CD8-positive, alpha-beta memory T cell (primary cell): ENCODE data around the gene MATN1. TPM values are rescaled to one million over a fixed set of nuclear protein-coding genes. Genes with fewer than 3 reads are reported as not detected.

ENCODE experiments used
- CTCF ChIA-PET: fragments of 350-600 bp; sonication (Branson Sonifier 250); formaldehyde crosslinking; loops from one replicate; lab custom pipeline; 2021; ENCODE audit warnings: antibody characterized with exemption; lab: Charles Lee
- POLR2A ChIA-PET: fragments of 350-600 bp; sonication (Branson Sonifier 250); formaldehyde crosslinking; loops from one replicate; lab custom pipeline; 2021; ENCODE audit warnings: antibody characterized with exemption; lab: Charles Lee
- DNase-seq, 5 donors: peaks; one replicate each; pipeline versions ENCODE4 v3.0.0 to v3.0.0-alpha.2; 2020 to 2022; ENCODE audit warnings: mixed read lengths in 1 of 5
- H3K27ac ChIP-seq: one replicate; pipeline ENCODE4 v1.7.0; 2013; ENCODE audit warnings: low read depth, mild to moderate bottlenecking, low read length, moderate library complexity
- H3K27me3 ChIP-seq: 2 replicates; pipeline ENCODE4 v1.7.0; 2013; ENCODE audit warnings: low read length, mild to moderate bottlenecking; ENCODE audit not compliant: insufficient read depth, poor library complexity, severe bottlenecking
- H3K36me3 ChIP-seq: 2 replicates; pipeline ENCODE4 v1.7.0; 2013; ENCODE audit warnings: mild to moderate bottlenecking, low read length, moderate library complexity; ENCODE audit not compliant: insufficient read depth
- H3K4me1 ChIP-seq: 2 replicates; pipeline ENCODE4 v1.7.0; 2013; ENCODE audit warnings: mild to moderate bottlenecking, low read length, moderate library complexity; ENCODE audit not compliant: insufficient read depth
- H3K4me3 ChIP-seq: 2 replicates; pipeline ENCODE4 v1.7.0; 2013; ENCODE audit warnings: mild to moderate bottlenecking, low read length
- H3K9me3 ChIP-seq: 2 replicates; pipeline ENCODE4 v1.7.0; 2013; ENCODE audit warnings: mild to moderate bottlenecking, low read length
- H3K27ac Mint-ChIP-seq, 8 donors: one replicate each; pipeline ENCODE4 v1.8.0; 2020 to 2021; ENCODE audit warnings: mixed read lengths in 8 of 8, mild to moderate bottlenecking in 6 of 8, inconsistent platforms in 3 of 8, moderate library complexity in 3 of 8
- H3K27me3 Mint-ChIP-seq, 2 donors: one replicate each; pipeline ENCODE4 v1.8.0; 2020 to 2021; ENCODE audit warnings: mixed read lengths in 2 of 2, mild to moderate bottlenecking in 1 of 2, moderate library complexity in 1 of 2
- H3K36me3 Mint-ChIP-seq, 3 donors: one replicate each; pipeline ENCODE4 v1.8.0; 2020 to 2021; ENCODE audit warnings: mixed read lengths in 3 of 3, inconsistent platforms in 1 of 3, mild to moderate bottlenecking in 1 of 3
- H3K4me1 Mint-ChIP-seq, 3 donors: one replicate each; pipeline ENCODE4 v1.8.0; 2020 to 2021; ENCODE audit warnings: mixed read lengths in 3 of 3, inconsistent platforms in 1 of 3, mild to moderate bottlenecking in 1 of 3
- H3K4me3 Mint-ChIP-seq, 7 donors: one replicate each; pipeline ENCODE4 v1.8.0; 2020 to 2021; ENCODE audit warnings: mixed read lengths in 7 of 7, mild to moderate bottlenecking in 6 of 7, moderate library complexity in 4 of 7, inconsistent platforms in 2 of 7
- H3K9me3 Mint-ChIP-seq, 5 donors: one replicate each; pipeline ENCODE4 v1.8.0; 2020 to 2022; ENCODE audit warnings: mixed read lengths in 5 of 5, mild to moderate bottlenecking in 3 of 5, moderate library complexity in 2 of 5, inconsistent platforms in 1 of 5
- polyA plus RNA-seq: library from polyadenylated mRNA; unstranded; fragments of 300-500 nt; fragmentation: Illumina TruSeq; gene quantifications from one replicate; pipeline ENCODE4 v1.2.3, GENCODE V29; 2021
- total RNA-seq, 2 experiments: library from RNA; stranded (reverse); gene quantifications; one replicate each; pipeline ENCODE4 v1.2.3, GENCODE V29; 2021

MATN1 gene
- total and polyA plus RNA-seq, 3 experiments from 2014 or later, result 0.59 to 0.91 TPM; not detected in 1

DNA sequence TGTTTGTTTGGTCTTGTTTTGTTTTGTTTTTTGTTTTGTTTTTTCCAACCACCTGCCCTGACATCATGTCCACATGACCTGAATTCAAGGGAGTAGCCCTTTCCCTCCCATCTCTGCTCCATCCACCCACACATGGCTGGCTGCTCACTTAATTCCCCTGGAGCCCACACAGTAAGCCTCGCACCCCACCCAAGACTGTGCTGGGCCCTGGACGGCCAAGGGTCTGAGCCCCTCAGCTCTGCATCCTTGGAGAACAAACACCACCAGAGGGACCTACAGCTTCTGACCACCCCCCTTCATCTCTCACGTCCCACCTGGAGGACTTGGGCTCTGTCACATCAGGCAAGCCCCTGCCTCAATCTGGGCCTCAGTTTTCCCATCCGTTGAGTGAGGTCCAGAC lies 39.1 kb downstream of the MATN1 start:
- Mint-ChIP-seq H3K4me3 (peak overlapping the region in 3 of 7 donors; percentile 1 to 74 (median 41)), H3K9me3 (peaks cover 0 to 2% (median 0%) of the 10 kb centered on the region in 5 donors), H3K36me3 (no peaks in the 10 kb centered on the region), H3K27ac (no peak overlapping the region), H3K27me3 (peaks cover 22 to 68% of the 10 kb centered on the region in 2 donors), H3K4me1 (peaks cover 4 to 11% (median 4%) of the 10 kb centered on the region in 3 donors)
- ChIA-PET POLR2A (no interaction called here), CTCF (no interaction called here)
- Histone ChIP-seq H3K27me3 (peaks cover 12% of the 10 kb centered on the region), H3K27ac (no peak overlapping the region), H3K36me3 (no peaks in the 10 kb centered on the region), H3K4me1 (peaks cover 8% of the 10 kb centered on the region), H3K4me3 (peak overlapping the region; percentile 22), H3K9me3 (no peaks in the 10 kb centered on the region)
- DNase-seq, result no peak

DNA sequence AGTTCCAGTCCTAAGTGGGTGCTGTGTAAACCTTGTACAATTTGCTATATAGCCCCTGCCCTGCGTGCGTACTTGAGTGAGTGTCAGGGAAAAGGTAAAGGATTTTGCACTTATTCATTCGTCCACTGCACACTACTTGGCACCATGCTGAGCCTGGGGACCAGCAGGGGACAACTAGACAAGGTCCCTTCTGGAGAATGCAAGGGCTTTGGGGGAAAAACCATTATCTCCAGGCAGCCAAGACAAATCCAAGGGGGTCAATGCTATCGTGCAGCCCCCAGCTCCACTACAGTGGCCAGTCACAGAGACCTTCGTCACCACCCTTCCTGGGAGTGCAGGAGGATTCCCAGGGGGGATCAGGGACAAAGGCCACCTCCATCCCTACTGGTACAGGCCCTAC lies 39.7 kb downstream of the MATN1 start:
- Mint-ChIP-seq H3K4me1 (peaks cover 4 to 11% (median 4%) of the 10 kb centered on the region in 3 donors), H3K27ac (no peak overlapping the region), H3K36me3 (no peaks in the 10 kb centered on the region), H3K4me3 (no peak overlapping the region), H3K27me3 (peaks cover 25 to 67% of the 10 kb centered on the region in 2 donors), H3K9me3 (peaks cover 0 to 2% (median 0%) of the 10 kb centered on the region in 5 donors)
- ChIA-PET CTCF (no interaction called here), POLR2A (no interaction called here)
- H3K4me1 ChIP-seq, result peaks cover 8% of the 10 kb centered on the region
- H3K27me3 ChIP-seq, result peaks cover 12% of the 10 kb centered on the region
- no peaks in the 10 kb centered on the region for H3K9me3 ChIP-seq
- DNase-seq, result no peak
- no peaks in the 10 kb centered on the region for H3K36me3 ChIP-seq
- H3K27ac ChIP-seq, result no peak overlapping the region
- H3K4me3 ChIP-seq, result no peak overlapping the region

DNA sequence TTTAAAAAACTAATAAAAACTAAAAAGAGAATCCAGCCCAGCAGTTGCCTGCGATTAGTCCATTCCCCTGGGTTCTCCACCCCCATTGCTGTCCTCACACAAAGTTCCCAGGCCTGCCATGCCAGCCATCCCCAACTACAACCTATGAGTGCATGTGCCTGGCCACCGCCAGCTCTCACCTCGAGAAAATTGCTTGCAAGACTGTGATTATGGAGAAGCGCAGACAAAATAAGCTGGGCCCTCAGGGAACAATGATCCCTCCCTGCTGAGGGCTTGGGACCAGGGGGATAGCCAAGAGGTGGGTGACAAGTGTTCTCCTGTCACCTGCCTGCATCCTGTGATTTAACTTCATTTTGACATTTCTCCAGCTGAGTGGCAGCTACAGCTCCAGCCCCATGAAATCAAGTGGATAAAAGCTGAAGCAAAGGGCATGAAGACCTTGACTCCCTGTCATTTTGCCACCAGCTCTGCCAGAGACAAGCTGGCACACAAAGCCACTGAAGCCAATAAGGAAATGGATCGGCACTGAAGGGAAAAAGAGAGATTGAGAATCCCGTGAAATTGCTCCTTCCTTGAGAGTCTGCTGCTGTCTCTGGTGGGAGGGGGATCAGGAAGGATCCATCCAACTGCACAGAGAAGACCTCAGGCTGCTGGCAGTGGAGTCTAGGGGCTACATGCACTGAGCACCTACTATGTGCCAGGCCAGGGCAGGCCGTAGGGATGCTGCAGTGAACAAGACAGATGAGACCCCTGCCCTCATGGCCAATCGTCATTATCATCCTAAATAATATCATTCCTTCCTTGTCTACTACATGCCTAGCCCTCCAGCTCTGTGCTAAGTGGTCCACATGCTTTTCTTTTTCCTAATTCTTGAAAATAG lies 40.7 kb downstream of the MATN1 start:
- H3K36me3 ChIP-seq, result no peaks in the 10 kb centered on the region
- Mint-ChIP-seq H3K27me3 (peaks cover 25 to 71% of the 10 kb centered on the region in 2 donors), H3K4me1 (peaks cover 4 to 11% (median 4%) of the 10 kb centered on the region in 3 donors), H3K9me3 (peaks cover 0 to 2% (median 0%) of the 10 kb centered on the region in 5 donors), H3K4me3 (no peak overlapping the region), H3K27ac (no peak overlapping the region), H3K36me3 (no peaks in the 10 kb centered on the region)
- no peak for DNase-seq
- H3K27me3 ChIP-seq, result peaks cover 12% of the 10 kb centered on the region
- H3K4me1 ChIP-seq, result peaks cover 8% of the 10 kb centered on the region
- H3K4me3 ChIP-seq, result no peak overlapping the region
- POLR2A ChIA-PET, result no interaction called here
- CTCF ChIA-PET, result interaction anchor here (1.0 kb wide), 1 partner anchor 97 kb away, joined by 4 read pairs; no protein-coding TSS in a partner anchor
- H3K27ac ChIP-seq, result no peak overlapping the region
- no peaks in the 10 kb centered on the region for H3K9me3 ChIP-seq

DNA sequence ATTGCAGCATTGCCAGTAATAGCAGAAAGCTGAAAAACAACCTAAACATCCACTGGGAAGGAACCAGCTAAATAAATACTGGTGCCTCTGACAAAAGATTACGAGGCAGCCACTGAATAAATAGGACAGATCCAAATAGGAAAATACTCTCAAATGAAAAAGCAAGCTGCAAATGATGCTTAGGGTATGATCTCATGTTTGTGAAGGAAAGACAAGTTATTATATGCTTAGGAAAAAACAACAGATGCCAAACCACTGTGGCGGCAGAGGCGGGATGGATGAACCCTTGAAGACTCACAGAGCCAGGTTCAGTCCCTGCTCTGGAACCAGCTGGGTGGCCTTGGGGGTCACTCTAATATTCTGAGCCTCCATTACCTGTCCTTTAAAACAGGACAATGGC lies 41.6 kb downstream of the MATN1 start:
- peaks cover 12% of the 10 kb centered on the region for H3K27me3 ChIP-seq
- CTCF ChIA-PET, result no interaction called here
- Mint-ChIP-seq H3K4me3 (no peak overlapping the region), H3K27me3 (peaks cover 28 to 68% of the 10 kb centered on the region in 2 donors), H3K27ac (no peak overlapping the region), H3K36me3 (no peaks in the 10 kb centered on the region), H3K4me1 (peaks cover 4 to 11% (median 4%) of the 10 kb centered on the region in 3 donors), H3K9me3 (peaks cover 0 to 2% (median 0%) of the 10 kb centered on the region in 5 donors)
- H3K27ac ChIP-seq, result no peak overlapping the region
- POLR2A ChIA-PET, result no interaction called here
- no peaks in the 10 kb centered on the region for H3K9me3 ChIP-seq
- H3K4me3 ChIP-seq, result no peak overlapping the region
- no peak for DNase-seq
- H3K36me3 ChIP-seq, result no peaks in the 10 kb centered on the region
- peaks cover 8% of the 10 kb centered on the region for H3K4me1 ChIP-seq

DNA sequence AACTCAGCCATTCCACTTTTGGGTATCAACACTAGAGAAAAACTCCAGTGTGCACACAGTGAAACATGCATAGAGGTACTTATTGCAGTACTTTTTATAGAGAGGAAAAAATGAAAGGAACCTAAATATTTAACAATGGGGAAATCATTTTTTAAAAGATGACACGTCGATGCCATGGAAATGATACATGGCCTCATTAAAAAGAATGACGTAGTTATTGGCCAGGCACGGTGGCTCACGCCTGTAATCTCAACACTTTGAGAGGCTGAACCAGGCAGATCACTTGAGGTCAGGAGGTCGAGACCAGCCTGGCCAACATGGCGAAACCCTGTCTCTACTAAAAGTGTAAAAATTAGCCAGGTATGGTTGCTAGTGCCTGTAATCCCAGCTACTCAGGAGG lies 42.5 kb downstream of the MATN1 start:
- peaks cover 26 to 64% of the 10 kb centered on the region in 2 donors for H3K27me3 Mint-ChIP-seq
- Histone ChIP-seq H3K27ac (no peak overlapping the region), H3K9me3 (no peaks in the 10 kb centered on the region), H3K36me3 (no peaks in the 10 kb centered on the region), H3K27me3 (peaks cover 8% of the 10 kb centered on the region), H3K4me1 (peaks cover 8% of the 10 kb centered on the region), H3K4me3 (no peak overlapping the region)
- no peak overlapping the region for H3K4me3 Mint-ChIP-seq
- POLR2A ChIA-PET, result no interaction called here
- H3K9me3 Mint-ChIP-seq, result peaks cover 0 to 3% (median 2%) of the 10 kb centered on the region in 5 donors
- no peak overlapping the region for H3K27ac Mint-ChIP-seq
- CTCF ChIA-PET, result no interaction called here
- no peak for DNase-seq
- H3K36me3 Mint-ChIP-seq, result no peaks in the 10 kb centered on the region
- H3K4me1 Mint-ChIP-seq, result peaks cover 4 to 10% (median 4%) of the 10 kb centered on the region in 3 donors

DNA sequence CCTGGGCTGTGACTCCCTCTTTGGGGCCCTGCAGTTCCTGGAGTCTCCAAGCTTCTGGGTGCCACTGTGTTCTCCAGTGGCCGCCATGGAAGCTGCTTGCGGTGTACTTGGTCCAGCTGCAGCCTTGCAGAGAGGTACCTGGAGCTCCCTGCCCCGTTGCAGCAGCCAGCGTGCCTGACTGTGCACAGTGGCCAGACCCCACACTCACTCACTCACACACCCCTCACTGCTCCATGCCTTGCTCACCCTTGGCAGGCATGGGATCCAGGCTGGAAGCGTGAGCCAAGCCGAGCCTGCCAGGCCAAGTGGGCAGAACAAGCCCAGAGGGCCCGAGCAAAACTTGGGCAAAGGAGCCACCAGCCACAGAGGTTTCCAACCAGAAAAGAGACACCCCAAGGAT lies 43.0 kb downstream of the MATN1 start:
- H3K9me3 ChIP-seq, result no peaks in the 10 kb centered on the region
- no peaks in the 10 kb centered on the region for H3K36me3 Mint-ChIP-seq
- peaks cover 8% of the 10 kb centered on the region for H3K4me1 ChIP-seq
- no peak for DNase-seq
- H3K27ac Mint-ChIP-seq, result no peak overlapping the region
- H3K9me3 Mint-ChIP-seq, result peaks cover 0 to 6% (median 2%) of the 10 kb centered on the region in 5 donors
- H3K27me3 ChIP-seq, result peaks cover 8% of the 10 kb centered on the region
- ChIA-PET CTCF (no interaction called here), POLR2A (no interaction called here)
- peaks cover 4 to 8% (median 4%) of the 10 kb centered on the region in 3 donors for H3K4me1 Mint-ChIP-seq
- no peaks in the 10 kb centered on the region for H3K36me3 ChIP-seq
- no peak overlapping the region for H3K27ac ChIP-seq
- peaks cover 26 to 68% of the 10 kb centered on the region in 2 donors for H3K27me3 Mint-ChIP-seq
- H3K4me3 Mint-ChIP-seq, result no peak overlapping the region
- H3K4me3 ChIP-seq, result no peak overlapping the region

DNA sequence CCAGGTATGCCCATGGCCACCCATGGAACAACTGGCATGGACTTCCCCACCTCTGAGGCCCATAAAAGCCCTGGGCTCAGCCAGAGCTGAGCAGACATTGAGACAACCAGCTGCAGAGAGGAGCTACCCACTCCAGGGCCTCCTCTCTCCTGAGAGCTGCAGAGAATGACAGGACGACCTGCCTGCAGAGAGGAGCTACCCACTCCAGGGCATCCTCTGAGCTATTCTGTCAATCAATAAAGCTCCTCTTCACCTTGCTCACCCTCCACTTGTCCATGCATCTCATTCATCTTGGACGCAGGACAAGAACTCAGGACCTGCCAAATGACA lies 43.4 kb downstream of the MATN1 start:
- no peak overlapping the region for H3K27ac ChIP-seq
- no peak overlapping the region for H3K4me3 Mint-ChIP-seq
- no peaks in the 10 kb centered on the region for H3K36me3 Mint-ChIP-seq
- H3K27me3 ChIP-seq, result peaks cover 8% of the 10 kb centered on the region
- no peak for DNase-seq
- peaks cover 0 to 8% (median 2%) of the 10 kb centered on the region in 5 donors for H3K9me3 Mint-ChIP-seq
- CTCF ChIA-PET, result no interaction called here
- no peaks in the 10 kb centered on the region for H3K9me3 ChIP-seq
- no peaks in the 10 kb centered on the region for H3K36me3 ChIP-seq
- no peak overlapping the region for H3K27ac Mint-ChIP-seq
- POLR2A ChIA-PET, result no interaction called here
- no peak overlapping the region for H3K4me3 ChIP-seq
- H3K27me3 Mint-ChIP-seq, result peaks cover 25 to 68% of the 10 kb centered on the region in 2 donors
- peaks cover 8% of the 10 kb centered on the region for H3K4me1 ChIP-seq
- peaks cover 2 to 6% (median 2%) of the 10 kb centered on the region in 3 donors for H3K4me1 Mint-ChIP-seq

DNA sequence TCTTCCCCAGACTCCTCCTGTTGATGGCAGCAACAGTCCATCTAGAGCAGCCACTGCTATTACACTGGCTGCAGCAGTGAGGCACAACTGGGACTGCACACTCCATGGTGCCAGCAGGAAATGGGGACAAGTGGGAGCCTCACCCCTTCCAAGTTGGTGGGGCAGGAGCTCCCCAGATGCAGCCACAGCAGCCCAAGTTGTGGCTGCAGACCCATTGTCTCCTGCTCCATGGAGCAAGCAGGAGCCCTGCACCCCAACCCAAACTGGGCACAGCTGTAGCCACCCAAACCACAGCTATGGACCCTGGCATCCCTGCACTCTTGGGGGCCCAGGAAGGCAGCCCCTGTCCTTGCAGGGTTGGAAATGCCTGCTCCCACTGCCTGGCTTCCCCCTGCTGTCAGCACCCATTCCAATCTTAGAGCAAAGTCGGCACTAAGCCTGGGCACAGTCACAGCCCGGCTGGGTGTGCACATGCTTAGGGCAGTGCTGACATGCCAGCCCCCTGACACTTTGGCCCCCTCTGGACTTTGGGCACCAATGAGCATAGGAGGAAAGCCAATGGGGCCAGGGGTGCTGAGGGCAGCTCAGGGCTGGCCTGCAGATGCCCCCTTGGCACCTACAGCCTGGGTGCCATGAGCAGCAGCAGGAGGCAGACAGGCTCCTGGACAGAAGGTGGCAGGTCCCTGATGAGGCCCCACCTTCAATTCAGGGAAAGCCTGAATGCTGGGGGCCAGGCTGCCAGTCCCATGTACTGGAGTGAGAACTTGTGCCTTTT lies 44.0 kb downstream of the MATN1 start:
- Histone ChIP-seq H3K36me3 (no peaks in the 10 kb centered on the region), H3K4me3 (no peak overlapping the region), H3K27ac (no peak overlapping the region), H3K27me3 (peaks cover 3% of the 10 kb centered on the region), H3K9me3 (no peaks in the 10 kb centered on the region), H3K4me1 (peaks cover 3% of the 10 kb centered on the region)
- Mint-ChIP-seq H3K27me3 (peaks cover 23 to 64% of the 10 kb centered on the region in 2 donors), H3K4me1 (peaks cover 0 to 4% (median under 1%) of the 10 kb centered on the region in 3 donors), H3K27ac (peak overlapping the region in 1 of 8 donors; percentile 55), H3K4me3 (no peak overlapping the region), H3K9me3 (peaks cover 0 to 8% (median 2%) of the 10 kb centered on the region in 5 donors), H3K36me3 (no peaks in the 10 kb centered on the region)
- CTCF ChIA-PET, result no interaction called here
- POLR2A ChIA-PET, result no interaction called here
- no peak for DNase-seq
